Activated CD4-positive, alpha-beta memory T cell treated with anti-CD3 and anti-CD28 coated beads for 36 hours (primary cell): ENCODE results near the gene FREM1. TPM values are rescaled to one million over a fixed set of nuclear protein-coding genes. Genes with fewer than 3 reads are reported as not detected.
"Not testable (repeated sequence)": the region's sequence is repeated elsewhere in the genome, so short reads cannot be mapped to it uniquely, and the experiment has no call there.

Experiments
- CTCF ChIA-PET: fragments of 350-600 bp; sonication (Branson Sonifier 250); formaldehyde crosslinking; loops from one replicate; lab custom pipeline; 2021; ENCODE audit warnings: antibody characterized with exemption, inconsistent platforms; lab: Charles Lee
- POLR2A ChIA-PET: fragments of 350-600 bp; sonication (Branson Sonifier 250); formaldehyde crosslinking; loops from one replicate; lab custom pipeline; 2021; ENCODE audit warnings: antibody characterized with exemption; lab: Charles Lee
- DNase-seq: peaks from one replicate; pipeline ENCODE4 v3.0.0-alpha.2; 2020
- H3K27ac Mint-ChIP-seq: one replicate; pipeline ENCODE4 v1.8.0; 2021; ENCODE audit warnings: mixed read lengths
- H3K27me3 Mint-ChIP-seq: one replicate; pipeline ENCODE4 v1.8.0; 2021; ENCODE audit warnings: mixed read lengths
- H3K36me3 Mint-ChIP-seq: one replicate; pipeline ENCODE4 v1.8.0; 2021; ENCODE audit warnings: mixed read lengths
- H3K4me1 Mint-ChIP-seq: one replicate; pipeline ENCODE4 v1.8.0; 2021; ENCODE audit warnings: low read depth, mixed read lengths
- H3K4me3 Mint-ChIP-seq: one replicate; pipeline ENCODE4 v1.8.0; 2021; ENCODE audit warnings: mild to moderate bottlenecking, mixed read lengths
- H3K9me3 Mint-ChIP-seq: one replicate; pipeline ENCODE4 v1.8.0; 2021; ENCODE audit warnings: mixed read lengths
- intact Hi-C: fragments of 100-400 bp; cut with micrococcal nuclease; formaldehyde crosslinking; loops from one replicate; pipeline ENCODE4 v1.15.1; 2023
- total RNA-seq, 2 experiments: library from RNA; stranded (reverse); gene quantifications; one replicate each; pipeline ENCODE4 v1.2.3, GENCODE V29; 2021

Gene FREM1
- total RNA-seq, 2 experiments from 2014 or later = not detected

DNA sequence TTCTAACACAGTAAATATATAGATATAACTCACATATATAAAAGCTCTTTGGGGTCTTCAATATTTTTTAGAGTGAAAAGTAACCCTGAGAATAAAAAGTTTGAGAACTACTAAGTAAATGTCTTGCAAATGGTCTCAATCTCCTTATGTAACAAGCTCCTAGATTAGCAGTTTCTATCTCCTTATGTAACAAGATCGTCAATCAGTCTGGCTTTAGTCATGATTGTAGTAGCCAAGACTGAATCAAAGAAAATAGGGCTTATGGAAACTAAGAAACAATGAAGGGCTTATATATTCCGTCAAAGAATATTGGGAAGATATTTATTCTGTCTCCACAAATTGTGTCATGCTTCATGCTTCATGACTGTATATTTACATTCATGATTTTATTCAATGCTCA lies 22.4 kb upstream of the FREM1 start:
- peaks cover 2% of the 10 kb centered on the region for H3K27me3 Mint-ChIP-seq

GRCh38 chr9:14932231-14932630 lies 22.0 kb upstream of the FREM1 start:
- no peak overlapping the region for H3K27ac Mint-ChIP-seq
- CTCF ChIA-PET = no interaction called here
- DNase-seq = no peak
- H3K9me3 Mint-ChIP-seq = no peaks in the 10 kb centered on the region
- H3K27me3 Mint-ChIP-seq = peaks cover 2% of the 10 kb centered on the region
- intact Hi-C loops = no loop called here
- H3K4me1 Mint-ChIP-seq = no peaks in the 10 kb centered on the region
- no peaks in the 10 kb centered on the region for H3K36me3 Mint-ChIP-seq
- POLR2A ChIA-PET = no interaction called here
- H3K4me3 Mint-ChIP-seq = no peak overlapping the region

More for the DNA sequence above, 22.4 kb upstream of the FREM1 start:
- no peaks in the 10 kb centered on the region for H3K9me3 Mint-ChIP-seq
- H3K4me1 Mint-ChIP-seq = no peaks in the 10 kb centered on the region
- H3K36me3 Mint-ChIP-seq = no peaks in the 10 kb centered on the region
- intact Hi-C loops = no loop called here
- ChIA-PET POLR2A (no interaction called here), CTCF (no interaction called here)
- no peak overlapping the region for H3K27ac Mint-ChIP-seq
- no peak for DNase-seq
- no peak overlapping the region for H3K4me3 Mint-ChIP-seq

- intact Hi-C loops = no loop called here
- Mint-ChIP-seq H3K9me3 (no peaks in the 10 kb centered on the region), H3K27ac (no peak overlapping the region), H3K27me3 (no peaks in the 10 kb centered on the region), H3K4me3 (no peak overlapping the region), H3K4me1 (no peaks in the 10 kb centered on the region), H3K36me3 (no peaks in the 10 kb centered on the region)
- DNase-seq = no peak
- ChIA-PET POLR2A (no interaction called here), CTCF (no interaction called here)
Observed at GRCh38 chr9:14926941-14927624, 16.9 kb upstream of the FREM1 start.

DNA sequence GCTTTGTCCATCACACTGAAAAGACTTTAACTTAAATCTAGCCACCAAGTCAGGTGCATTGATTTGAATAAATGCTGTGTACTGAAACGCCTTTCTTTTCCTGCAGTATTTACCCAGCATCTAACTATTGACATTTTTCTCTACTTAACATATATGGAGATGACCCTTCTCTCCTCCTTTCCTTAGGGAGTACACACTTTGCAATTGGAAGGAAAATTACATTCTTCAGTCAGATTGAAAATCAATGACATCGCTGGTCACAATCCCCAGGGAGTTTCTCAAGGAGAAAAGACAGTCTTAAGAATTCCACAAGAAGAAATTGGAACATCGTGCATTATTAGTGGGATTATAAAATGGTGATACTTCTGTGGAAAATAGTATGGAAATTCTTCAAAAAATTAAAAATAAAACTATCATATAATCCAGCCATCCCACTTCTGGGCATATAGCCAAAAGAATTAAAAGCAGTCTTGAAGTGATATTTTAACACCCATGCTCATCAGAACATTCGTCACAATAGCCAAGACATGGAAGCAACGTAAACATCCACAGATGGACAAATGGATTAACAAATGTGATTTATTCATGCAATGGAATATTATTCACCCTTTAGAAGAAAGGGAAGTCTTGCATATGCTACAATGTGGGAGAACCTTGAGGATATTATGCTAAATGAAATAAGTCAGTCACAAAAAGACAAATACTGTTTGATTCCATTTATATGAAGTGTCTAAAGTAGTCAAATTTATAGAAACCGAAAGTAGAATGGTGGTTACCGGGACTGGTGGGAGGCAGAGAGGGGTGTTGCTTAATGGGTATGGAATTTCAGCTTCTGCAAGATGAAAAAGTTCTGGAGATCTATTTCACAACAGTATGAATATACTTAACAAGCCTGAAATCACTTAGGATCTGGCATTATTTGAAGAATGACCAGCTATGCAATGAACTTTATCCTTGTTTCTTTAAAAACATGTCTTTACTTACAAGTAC lies 14.3 kb upstream of the FREM1 start:
- Mint-ChIP-seq H3K27ac (no peak overlapping the region), H3K36me3 (no peaks in the 10 kb centered on the region), H3K4me1 (no peaks in the 10 kb centered on the region), H3K27me3 (no peaks in the 10 kb centered on the region), H3K9me3 (no peaks in the 10 kb centered on the region), H3K4me3 (no peak overlapping the region)
- no peak for DNase-seq
- intact Hi-C loops = no loop called here
- ChIA-PET POLR2A (no interaction called here), CTCF (no interaction called here)

- CTCF ChIA-PET = no interaction called here
- Mint-ChIP-seq H3K4me3 (no peak overlapping the region), H3K27me3 (no peaks in the 10 kb centered on the region), H3K27ac (no peak overlapping the region), H3K4me1 (no peaks in the 10 kb centered on the region), H3K36me3 (no peaks in the 10 kb centered on the region), H3K9me3 (no peaks in the 10 kb centered on the region)
- intact Hi-C loops = no loop called here
- POLR2A ChIA-PET = no interaction called here
- DNase-seq = no peak
Observed at GRCh38 chr9:14923701-14924100, 13.5 kb upstream of the FREM1 start.

- POLR2A ChIA-PET, H3K4me1 Mint-ChIP-seq, intact Hi-C loops, H3K9me3 Mint-ChIP-seq, H3K36me3 Mint-ChIP-seq, H3K27ac Mint-ChIP-seq, H3K4me3 Mint-ChIP-seq, DNase-seq, CTCF ChIA-PET, H3K27me3 Mint-ChIP-seq: not testable (repeated sequence)
Observed at GRCh38 chr9:14920805-14921204, 10.6 kb upstream of the FREM1 start.

GRCh38 chr9:14913366-14913765 lies 3.1 kb upstream of the FREM1 start:
- no peak overlapping the region for H3K27ac Mint-ChIP-seq
- no peaks in the 10 kb centered on the region for H3K4me1 Mint-ChIP-seq
- ChIA-PET POLR2A (no interaction called here), CTCF (no interaction called here)
- no peak overlapping the region for H3K4me3 Mint-ChIP-seq
- intact Hi-C loops = no loop called here
- H3K36me3 Mint-ChIP-seq = no peaks in the 10 kb centered on the region
- DNase-seq = no peak
- H3K9me3 Mint-ChIP-seq = no peaks in the 10 kb centered on the region
- no peaks in the 10 kb centered on the region for H3K27me3 Mint-ChIP-seq

DNA sequence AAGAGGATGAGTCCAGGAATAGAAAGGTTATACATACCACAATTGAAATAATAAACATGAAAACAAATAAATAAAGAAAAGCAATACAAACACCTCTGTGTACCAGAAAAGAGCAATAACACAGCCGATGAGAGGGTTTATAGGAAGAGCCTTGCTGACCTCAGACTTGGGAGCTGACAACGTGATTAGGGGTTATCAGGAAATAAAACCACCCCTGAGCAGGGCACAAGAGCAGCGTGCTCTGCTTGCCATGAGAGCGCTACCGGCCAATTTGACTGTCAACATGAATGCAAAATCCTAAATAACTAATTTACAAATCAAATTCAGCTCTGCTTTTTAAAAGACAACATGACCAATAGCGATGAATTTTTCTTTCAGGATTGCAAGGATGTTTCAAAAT lies 2.6 kb upstream of the FREM1 start:
- CTCF ChIA-PET = no interaction called here
- no peak for DNase-seq
- POLR2A ChIA-PET = no interaction called here
- intact Hi-C loops = no loop called here
- no peaks in the 10 kb centered on the region for H3K9me3 Mint-ChIP-seq
- H3K4me1 Mint-ChIP-seq = no peaks in the 10 kb centered on the region
- H3K27ac Mint-ChIP-seq = no peak overlapping the region
- no peak overlapping the region for H3K4me3 Mint-ChIP-seq
- H3K27me3 Mint-ChIP-seq = no peaks in the 10 kb centered on the region
- no peaks in the 10 kb centered on the region for H3K36me3 Mint-ChIP-seq

GRCh38 chr9:14911046-14911445 lies 818 bp upstream of the FREM1 start:
- no peak overlapping the region for H3K27ac Mint-ChIP-seq
- intact Hi-C loops = no loop called here
- no peaks in the 10 kb centered on the region for H3K27me3 Mint-ChIP-seq
- ChIA-PET CTCF (no interaction called here), POLR2A (no interaction called here)
- no peaks in the 10 kb centered on the region for H3K9me3 Mint-ChIP-seq
- no peak overlapping the region for H3K4me3 Mint-ChIP-seq
- no peak for DNase-seq
- H3K36me3 Mint-ChIP-seq = no peaks in the 10 kb centered on the region
- H3K4me1 Mint-ChIP-seq = no peaks in the 10 kb centered on the region

- Mint-ChIP-seq H3K4me3 (no peak overlapping the region), H3K9me3 (no peaks in the 10 kb centered on the region), H3K36me3 (no peaks in the 10 kb centered on the region), H3K27ac (no peak overlapping the region), H3K4me1 (no peaks in the 10 kb centered on the region), H3K27me3 (no peaks in the 10 kb centered on the region)
- intact Hi-C loops = no loop called here
- POLR2A ChIA-PET = interaction anchor here (0.6 kb wide), 1 partner anchor 28 kb away, joined by 3 read pairs; no protein-coding TSS in a partner anchor
- DNase-seq = no peak
- CTCF ChIA-PET = no interaction called here
Observed at GRCh38 chr9:14909601-14909960, 647 bp downstream of the FREM1 start.

GRCh38 chr9:14909181-14909580 lies 1.0 kb downstream of the FREM1 start:
- POLR2A ChIA-PET = interaction anchor here (0.6 kb wide), 1 partner anchor 27 kb away, joined by 3 read pairs; no protein-coding TSS in a partner anchor
- CTCF ChIA-PET = no interaction called here
- intact Hi-C loops = no loop called here

DNA sequence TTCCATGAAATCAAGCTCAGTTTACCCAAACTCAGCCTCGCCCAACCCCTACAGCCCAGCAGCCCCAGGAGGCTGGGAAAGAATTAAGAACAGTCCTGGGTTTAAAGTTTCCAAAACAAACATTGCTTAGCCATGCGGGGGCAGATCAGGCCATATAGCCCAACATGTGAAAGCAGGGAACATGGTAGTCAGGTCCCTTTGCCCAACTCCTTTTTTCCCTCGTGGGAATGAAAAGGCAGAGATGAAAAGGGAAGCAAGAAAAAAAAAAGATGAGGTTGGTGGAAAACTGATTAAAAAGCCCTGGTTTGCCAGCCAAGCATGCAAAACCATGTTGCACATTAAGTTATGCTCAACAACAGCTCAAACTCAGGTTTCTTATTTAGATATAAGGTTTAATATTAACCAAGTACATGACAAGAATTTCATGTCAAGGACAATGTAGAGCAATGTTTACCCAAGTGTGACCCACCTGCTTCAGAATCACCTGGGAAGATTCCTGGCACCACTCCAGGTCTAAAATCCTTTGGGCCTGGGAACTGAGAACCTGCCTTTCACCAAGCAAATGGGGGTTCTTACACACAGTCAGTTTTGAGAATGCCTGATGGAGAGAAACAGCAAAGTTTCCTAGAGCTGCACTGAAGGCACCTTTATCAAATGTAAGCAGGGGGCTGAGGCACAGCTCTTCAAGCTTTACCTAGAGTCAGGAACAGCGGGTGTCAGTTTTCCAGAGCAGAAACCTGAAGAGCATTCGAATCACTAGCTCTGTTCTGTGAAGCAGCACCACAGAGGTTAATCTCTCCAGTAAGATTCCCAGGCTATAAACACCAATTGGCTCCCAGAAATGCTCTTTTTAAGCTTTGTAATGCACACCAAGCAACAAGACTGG lies 1.7 kb downstream of the FREM1 start:
- H3K9me3 Mint-ChIP-seq = no peaks in the 10 kb centered on the region
- no peaks in the 10 kb centered on the region for H3K4me1 Mint-ChIP-seq
- intact Hi-C loops = no loop called here
- H3K36me3 Mint-ChIP-seq = no peaks in the 10 kb centered on the region
- CTCF ChIA-PET = no interaction called here
- DNase-seq = no peak
- H3K27ac Mint-ChIP-seq = no peak overlapping the region
- POLR2A ChIA-PET = interaction anchor here (0.6 kb wide), 1 partner anchor 27 kb away, joined by 3 read pairs; no protein-coding TSS in a partner anchor
- H3K27me3 Mint-ChIP-seq = no peaks in the 10 kb centered on the region
- H3K4me3 Mint-ChIP-seq = no peak overlapping the region

More at GRCh38 chr9:14909181-14909580, 1.0 kb downstream of the FREM1 start:
- Mint-ChIP-seq H3K4me3 (no peak overlapping the region), H3K4me1 (no peaks in the 10 kb centered on the region), H3K36me3 (no peaks in the 10 kb centered on the region), H3K9me3 (no peaks in the 10 kb centered on the region), H3K27me3 (no peaks in the 10 kb centered on the region), H3K27ac (no peak overlapping the region)
- no peak for DNase-seq
